K562 (cell line): ENCODE measurements around the gene BMP6.

Source experiments
- ARNT ChIP-seq, 2 experiments: fragments of 450-650 bp; IDR thresholded peaks; 2 replicates each; pipeline ENCODE4 v1.6.1; 2016; ENCODE audit warnings: mild to moderate bottlenecking in 1 of 2
- ATF1 ChIP-seq, 2 experiments: fragments of 450-650 bp in 1 of 2; IDR thresholded peaks; 2 replicates each; pipeline ENCODE4 v1.6.1; 2016; ENCODE audit warnings: missing compliant biosample characterization in 1 of 2, missing genetic modification characterization in 1 of 2
- CBFA2T3 ChIP-seq: fragments of 450-650 bp; IDR thresholded peaks from 2 replicates; pipeline ENCODE4 v1.6.1; 2017
- CTCF ChIP-seq, 3 experiments: IDR thresholded peaks in 2 of 3; conservative IDR thresholded peaks in 1 of 3; 2 replicates each; pipeline ENCODE4 v1.5.1; 2011 to 2012; ENCODE audit warnings: low read length in 3 of 3, mild to moderate bottlenecking in 3 of 3, control low read depth in 2 of 3, improper control_type of control experiment in 1 of 3, inconsistent platforms in 1 of 3, low read depth in 1 of 3, mixed read lengths in 1 of 3, moderate library complexity in 1 of 3; ENCODE audit not compliant: insufficient read depth in 2 of 3
- FOXA3 ChIP-seq, 2 experiments: fragments of 450-650 bp in 1 of 2; sonication (generic) in 1 of 2; formaldehyde crosslinking; IDR thresholded peaks in 1 of 2; conservative IDR thresholded peaks in 1 of 2; 2 replicates each; pipeline versions ENCODE4 v1.4.0 to v1.8.0; 2020 to 2022; ENCODE audit warnings: mild to moderate bottlenecking in 2 of 2, missing genetic modification reagents in 1 of 2
- HDAC6 ChIP-seq: IDR thresholded peaks from 2 replicates; pipeline ENCODE4 v1.6.1; 2012; ENCODE audit warnings: low read depth, mild to moderate bottlenecking, control low read depth, inconsistent platforms, low read length, moderate library complexity
- JUN ChIP-seq, 2 experiments: sonication (generic) in 1 of 2; formaldehyde crosslinking in 1 of 2; IDR thresholded peaks; 2 replicates each; pipeline versions ENCODE4 v1.6.1 to v1.8.0; 2012 to 2022; ENCODE audit warnings: borderline replicate concordance in 2 of 2, mild to moderate bottlenecking in 2 of 2, improper control_type of control experiment in 1 of 2, low read depth in 1 of 2, low read length in 1 of 2, missing genetic modification reagents in 1 of 2
- NR2F6 ChIP-seq: fragments of 450-650 bp; formaldehyde crosslinking; IDR thresholded peaks from 2 replicates; pipeline ENCODE4 v1.4.0; 2020; ENCODE audit warnings: mild to moderate bottlenecking
- POLR2A ChIP-seq: fragments of 450-650 bp; conservative IDR thresholded peaks from 2 replicates; pipeline ENCODE4 v1.6.1; 2016
- RFX5 ChIP-seq: IDR thresholded peaks from 2 replicates; pipeline ENCODE4 v1.6.1; 2011; ENCODE audit warnings: low read depth, mild to moderate bottlenecking, improper control_type of control experiment, low read length
- SMARCE1 ChIP-seq: fragments of 450-650 bp; IDR thresholded peaks from 2 replicates; pipeline ENCODE4 v1.7.1; 2016; ENCODE audit warnings: mild to moderate bottlenecking
- TAF1 ChIP-seq: IDR thresholded peaks from 2 replicates; pipeline ENCODE4 v1.6.1; 2011; ENCODE audit warnings: mild to moderate bottlenecking, low read length, moderate library complexity; ENCODE audit not compliant: insufficient read depth, control insufficient read depth, severe bottlenecking; ENCODE audit errors: extremely low read depth

GRCh38 chr6:7742223-7742785, 16.4 kb downstream of the BMP6 start:
- no peak for TF ChIP-seq FOXA3 (CRISPR knock-in tag; conservative IDR thresholded peaks at IDR 0.05 in 1 of 2, IDR thresholded peaks at IDR 0.05 in 1 of 2)
- TF ChIP-seq ATF1 (CRISPR knock-in tag; IDR thresholded peaks at IDR 0.05) = no peak
- no peak for TF ChIP-seq ATF1 (tag; IDR thresholded peaks at IDR 0.05)
- TF ChIP-seq CBFA2T3 = no peak
- no peak for TF ChIP-seq HDAC6
- TF ChIP-seq RFX5 = no peak
- no peak for TF ChIP-seq POLR2A
- no peak for TF ChIP-seq NR2F6
- TF ChIP-seq ARNT (IDR thresholded peaks at IDR 0.05) = no peak
- no peak for TF ChIP-seq JUN (IDR thresholded peaks at IDR 0.05; ENCODE audit: borderline replicate concordance, low read depth, low read length)
- no peak for TF ChIP-seq JUN (CRISPR knock-in tag; IDR thresholded peaks at IDR 0.05; ENCODE audit: borderline replicate concordance)
- no peak for TF ChIP-seq TAF1
- TF ChIP-seq SMARCE1 = no peak
- TF ChIP-seq CTCF (IDR thresholded peaks at IDR 0.05 in 2 of 3, conservative IDR thresholded peaks at IDR 0.05 in 1 of 3; ENCODE audit: insufficient read depth in 2 of 3, low read depth in 1 of 3, low read length in 3 of 3) = no peak
